NCI-H1092 (cell line): Measurements from ENCODE around the gene NRXN3.
"Not testable (repeated sequence)": the region's sequence is repeated elsewhere in the genome, so short reads cannot be mapped to it uniquely, and the experiment has no call there.

ENCODE experiments used
- DNase-seq: peaks from one replicate; lab custom pipeline; 2025; lab: John Stamatoyannopoulos, UW

NRXN3 gene

DNA sequence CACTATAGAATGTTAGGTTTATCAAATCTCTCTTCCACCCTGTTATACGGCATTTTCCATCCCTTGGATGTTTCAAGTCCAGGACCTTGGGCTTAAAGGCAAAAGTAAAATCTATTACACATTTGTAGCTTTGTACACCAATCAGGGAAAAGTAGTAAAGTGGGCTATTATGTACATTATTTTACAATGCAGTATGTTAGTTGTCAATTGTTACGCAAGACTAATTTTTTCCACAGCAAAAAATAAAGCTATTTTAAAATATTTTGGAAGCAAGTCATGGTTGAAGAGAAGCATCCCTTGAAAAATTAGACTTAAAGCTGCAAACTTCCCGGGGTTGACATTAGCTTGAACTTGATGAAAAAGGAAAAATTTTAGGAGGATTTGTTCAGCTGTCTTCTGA is 1564.9 kb downstream of the NRXN3 start:
- no peak for DNase-seq

DNA sequence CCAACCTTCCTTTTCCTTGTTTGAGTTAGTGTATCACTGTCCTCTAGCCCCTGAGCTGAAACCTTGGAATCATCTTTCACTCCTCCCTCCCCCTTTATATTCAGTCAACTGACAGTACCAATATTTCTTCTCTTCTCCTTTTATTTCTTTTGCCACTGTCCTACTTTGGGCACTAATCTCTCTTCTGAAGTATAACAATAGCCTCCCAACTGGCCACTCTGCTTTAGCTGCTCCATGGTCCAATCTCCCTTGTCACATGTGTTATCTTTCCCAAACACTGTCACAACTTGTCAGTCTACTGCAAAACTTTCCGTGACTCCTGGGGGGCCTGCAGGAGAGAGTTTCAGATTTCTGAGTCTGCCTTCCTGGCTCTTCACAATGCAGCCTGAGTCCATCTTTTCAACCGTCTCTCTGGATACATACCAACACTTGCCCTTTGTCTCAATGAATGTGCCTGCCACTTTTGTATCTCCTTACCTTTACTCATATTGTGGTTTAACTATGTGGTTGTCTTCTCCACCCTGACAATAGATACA is 1570.0 kb downstream of the NRXN3 start:
- DNase-seq: no peak

DNA sequence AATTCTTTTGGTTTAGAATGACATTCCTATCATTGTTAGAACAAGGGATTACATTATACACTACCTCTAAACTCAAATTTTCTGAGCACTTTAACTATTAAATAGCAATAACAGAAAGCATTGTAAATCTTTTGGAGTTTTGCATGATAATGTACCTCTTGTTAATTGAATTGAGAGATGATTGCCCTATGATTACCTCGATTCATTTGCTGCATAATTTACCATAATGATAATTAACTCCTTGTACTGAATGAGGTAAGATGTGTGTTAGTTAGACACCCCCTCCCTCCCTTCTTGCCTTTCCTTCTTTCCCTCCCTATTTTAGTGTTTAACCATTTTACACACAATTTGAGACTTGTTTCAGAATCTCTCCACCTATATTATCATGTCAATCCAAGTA is 1572.0 kb downstream of the NRXN3 start:
- DNase-seq: no peak

DNA sequence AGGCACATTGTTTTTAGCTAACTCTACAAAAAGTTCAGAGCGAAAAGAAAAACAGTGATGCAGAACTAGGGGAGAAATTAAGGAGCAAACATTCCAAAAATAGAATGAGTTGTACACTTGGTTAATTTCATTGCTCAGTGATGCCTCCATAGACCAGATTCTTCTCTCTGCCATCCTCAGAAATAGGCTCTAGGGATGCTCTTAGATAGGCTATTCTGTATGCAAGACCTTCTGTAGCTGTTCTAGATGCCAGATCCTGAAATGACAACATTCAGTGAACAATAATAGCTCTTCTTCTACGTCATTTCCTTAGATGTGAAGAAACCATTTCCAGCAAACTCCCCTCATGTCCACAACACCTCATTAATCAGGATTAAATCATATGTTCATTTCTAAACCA is 1574.9 kb downstream of the NRXN3 start:
- DNase-seq: no peak

DNA sequence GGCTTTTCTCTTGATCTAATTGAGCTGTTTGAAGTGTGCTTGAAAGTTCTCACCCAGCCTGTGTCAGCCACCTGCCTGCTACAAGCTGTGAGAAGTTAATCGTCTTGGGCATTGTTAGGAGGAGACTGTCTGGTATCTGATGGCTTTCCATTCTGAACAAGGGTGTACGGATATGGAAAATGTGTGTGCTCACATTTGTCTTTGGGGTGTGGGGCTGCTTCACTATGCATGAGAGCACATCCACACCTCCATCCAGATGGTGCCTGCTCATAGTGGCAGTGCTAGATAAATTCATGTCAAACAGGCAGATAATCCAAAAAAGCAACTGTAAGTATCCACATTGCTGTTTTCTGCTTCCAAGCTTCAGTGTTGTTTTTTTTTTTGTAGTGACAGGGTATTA is 1578.9 kb downstream of the NRXN3 start:
- no peak for DNase-seq

DNA sequence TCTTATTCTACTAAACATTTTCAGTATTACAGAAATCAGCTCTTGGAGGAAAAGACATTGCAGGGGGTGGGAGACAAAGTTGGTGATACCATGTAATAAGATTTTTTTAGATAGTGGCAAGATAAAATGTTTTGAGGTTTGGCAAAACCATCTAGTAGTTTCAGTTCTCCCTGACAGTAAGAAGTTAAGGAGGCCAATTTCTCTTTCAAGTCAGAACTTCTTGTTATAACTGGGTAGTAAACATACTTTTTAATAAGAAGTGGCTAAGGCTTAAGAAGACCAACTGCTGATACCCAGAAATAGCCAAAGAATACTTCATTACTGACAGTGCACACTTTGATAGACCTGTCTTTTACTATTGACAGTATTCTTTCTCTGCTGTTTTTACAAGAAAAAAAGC is 1588.8 kb downstream of the NRXN3 start:
- no peak for DNase-seq

DNA sequence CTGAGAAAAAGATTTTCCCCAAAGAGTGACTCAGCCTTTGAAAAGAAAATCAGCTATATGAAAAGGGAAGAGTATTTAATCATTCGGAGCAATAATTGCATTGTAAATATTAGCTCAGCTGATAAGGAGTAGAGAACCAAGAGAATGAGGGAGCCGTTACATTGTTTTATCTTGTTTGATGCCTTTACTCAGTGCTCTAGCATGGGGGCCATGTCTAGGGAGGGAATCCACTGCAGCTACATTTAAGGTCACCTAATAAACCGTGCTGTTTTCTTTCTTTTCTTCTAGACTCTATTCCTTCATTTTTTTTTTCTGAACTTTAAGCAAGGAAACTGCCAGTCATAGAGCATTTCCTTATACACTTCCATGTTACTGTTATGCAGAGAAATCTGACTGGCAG is 1594.2 kb downstream of the NRXN3 start:
- no peak for DNase-seq

DNA sequence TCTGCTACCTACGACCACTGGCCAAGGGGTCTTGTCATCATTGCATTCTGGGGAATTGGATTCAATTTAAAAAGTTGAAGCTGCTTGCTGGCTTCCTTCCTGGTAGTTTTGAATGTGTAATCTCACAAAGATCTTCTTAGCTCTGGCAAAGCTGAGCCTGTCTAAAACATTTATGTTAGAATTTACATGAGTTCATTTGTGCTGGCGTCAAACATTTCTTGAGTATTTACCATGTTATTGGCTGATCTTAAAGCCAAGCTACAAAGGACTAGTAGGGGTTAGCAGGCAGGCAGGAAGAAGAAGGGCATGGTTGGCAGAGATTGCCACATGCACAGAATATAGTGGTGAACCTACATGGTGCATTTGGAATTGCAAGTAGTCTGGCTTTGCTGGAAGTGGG is 1596.3 kb downstream of the NRXN3 start:
- DNase-seq: no peak

DNA sequence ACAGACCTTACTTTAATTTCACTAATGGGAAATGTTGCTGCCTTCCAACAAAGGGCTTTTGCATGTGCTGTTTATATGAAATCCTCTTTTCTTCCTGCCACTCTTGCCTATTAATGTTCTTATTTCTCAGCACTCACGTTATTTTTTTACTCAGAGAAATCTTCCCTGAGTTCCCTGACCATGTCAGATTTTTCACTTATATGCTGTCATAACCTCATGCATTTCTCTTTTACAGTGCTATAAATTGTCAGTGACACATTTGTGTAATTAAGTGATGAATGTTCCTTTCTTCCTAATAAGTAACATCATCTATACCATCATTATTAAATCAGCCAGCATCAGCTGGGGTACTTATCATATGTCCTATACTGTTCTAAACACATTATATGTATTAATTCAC is 1597.1 kb downstream of the NRXN3 start:
- DNase-seq: no peak

DNA sequence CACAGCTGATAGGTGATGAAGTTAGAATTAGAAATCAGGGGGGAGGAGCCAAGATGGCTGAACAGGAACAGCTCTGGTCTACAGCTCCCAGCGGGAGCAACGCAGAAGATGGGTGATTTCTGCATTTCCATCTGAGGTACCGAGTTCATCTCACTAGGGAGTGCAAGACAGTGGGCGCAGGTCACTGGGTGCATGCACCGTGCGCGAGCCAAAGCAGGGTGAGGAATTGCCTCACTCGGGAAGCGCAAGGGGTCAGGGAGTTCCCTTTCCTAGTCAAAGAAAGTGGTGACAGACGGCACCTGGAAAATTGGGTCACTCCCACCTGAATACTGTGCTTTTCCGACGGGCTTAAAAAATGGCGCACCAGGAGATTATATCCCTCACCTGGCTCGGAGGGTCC is 1597.5 kb downstream of the NRXN3 start:
- DNase-seq: not testable (repeated sequence)

DNA sequence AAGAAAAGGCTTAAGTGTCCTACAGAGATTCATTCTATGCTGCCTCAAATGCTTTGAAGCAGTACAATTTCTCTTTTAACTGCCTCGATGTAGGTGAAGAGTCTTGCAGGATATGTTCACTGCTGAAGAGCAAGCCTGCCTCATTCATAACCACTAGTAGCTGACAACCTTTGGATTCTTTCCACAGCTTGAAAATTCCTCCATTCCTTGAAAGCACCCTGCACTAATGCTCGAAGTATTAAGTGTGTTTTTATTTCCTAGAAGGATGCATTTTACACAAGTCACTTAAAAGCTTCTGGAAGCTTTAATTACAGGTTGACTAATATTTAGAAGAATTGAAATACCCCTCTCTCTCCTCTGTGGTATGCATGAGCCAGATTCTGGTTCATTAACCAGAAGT is 1611.7 kb downstream of the NRXN3 start:
- DNase-seq: no peak

DNA sequence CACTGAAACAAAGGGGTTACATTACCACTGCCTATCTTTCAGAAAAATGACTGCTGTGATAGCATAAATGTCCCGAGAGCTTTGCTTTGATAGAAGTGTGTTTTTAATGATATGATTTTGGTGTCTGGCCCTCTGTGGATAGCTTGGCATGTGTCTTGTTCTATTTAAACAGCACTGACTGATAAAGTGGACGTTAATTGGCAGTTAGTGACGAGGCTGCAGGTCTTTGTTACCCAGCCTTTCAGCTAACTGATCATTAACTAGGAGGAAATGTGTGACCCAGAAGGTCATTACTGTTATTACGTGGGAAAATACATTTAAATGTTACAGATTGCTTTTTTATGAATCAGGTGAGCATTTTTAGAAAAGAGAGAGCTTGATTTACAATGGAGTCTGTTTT is 1612.9 kb downstream of the NRXN3 start:
- DNase-seq: no peak

DNA sequence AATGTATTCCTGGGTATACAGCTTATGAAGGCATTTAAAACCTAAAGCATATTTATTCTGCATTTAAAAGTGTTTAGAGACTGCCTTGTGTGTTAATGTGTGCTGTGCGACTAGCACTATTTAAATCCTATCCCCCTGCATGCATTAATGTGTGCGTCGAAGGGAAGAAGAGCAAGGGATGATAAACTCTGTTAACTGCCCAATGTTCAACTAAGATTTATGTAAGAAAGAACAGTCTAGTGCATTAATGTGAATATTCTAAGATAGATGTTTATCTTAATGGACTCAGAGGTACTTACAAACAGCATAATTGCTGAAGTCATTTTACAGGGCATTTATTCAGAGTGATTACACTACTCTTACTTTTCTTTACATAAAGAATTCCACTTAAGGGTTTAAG is 1616.3 kb downstream of the NRXN3 start:
- DNase-seq: no peak

DNA sequence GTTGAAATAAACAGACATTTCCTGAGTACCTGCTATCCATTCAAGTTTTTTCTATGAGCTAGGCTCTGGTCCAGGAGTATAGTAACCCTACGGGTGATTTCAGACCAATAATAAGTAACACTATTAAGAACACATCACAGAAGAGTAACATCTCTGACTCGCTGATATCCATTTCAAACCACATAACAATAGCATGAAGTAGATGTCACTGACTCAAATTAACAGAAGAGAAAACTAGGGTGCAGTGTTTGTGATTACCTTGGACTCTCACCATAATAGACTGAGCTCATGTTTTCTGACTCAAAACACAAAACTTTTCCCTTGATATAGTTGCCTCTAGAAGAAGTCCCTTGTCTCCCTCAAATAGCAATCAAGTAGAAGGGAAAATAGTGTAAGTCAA is 1618.2 kb downstream of the NRXN3 start:
- DNase-seq: no peak

DNA sequence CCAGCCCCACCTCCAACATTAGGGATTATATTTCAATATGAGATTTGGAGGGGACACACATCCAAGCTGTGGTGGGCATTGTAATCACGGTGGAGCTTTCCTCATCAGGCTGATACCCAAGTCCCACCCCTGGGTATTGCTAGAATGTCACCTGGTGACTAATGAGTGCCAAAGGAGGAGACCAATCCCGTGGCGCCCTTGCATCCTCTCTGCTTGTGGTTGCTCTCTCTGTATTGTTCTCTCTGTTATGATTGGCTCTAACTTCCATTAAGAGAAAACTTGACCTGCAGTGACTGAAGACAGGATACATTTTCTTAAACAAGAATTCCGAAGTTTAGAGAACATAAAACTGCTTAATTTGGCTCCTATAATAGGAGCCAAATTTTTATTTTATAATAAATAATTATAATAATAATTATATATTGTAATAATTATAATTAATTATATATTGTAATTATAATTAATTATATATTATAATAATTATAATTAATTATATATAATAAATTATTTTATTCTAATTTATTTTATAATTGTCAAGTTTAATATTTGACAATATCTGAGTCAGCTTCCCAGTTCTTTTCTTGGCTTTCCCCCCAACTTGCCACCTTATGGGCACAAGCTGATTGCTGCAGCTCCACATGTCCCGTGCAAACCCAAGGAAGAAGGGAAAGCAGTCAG is 1621.0 kb downstream of the NRXN3 start:
- DNase-seq: no peak

DNA sequence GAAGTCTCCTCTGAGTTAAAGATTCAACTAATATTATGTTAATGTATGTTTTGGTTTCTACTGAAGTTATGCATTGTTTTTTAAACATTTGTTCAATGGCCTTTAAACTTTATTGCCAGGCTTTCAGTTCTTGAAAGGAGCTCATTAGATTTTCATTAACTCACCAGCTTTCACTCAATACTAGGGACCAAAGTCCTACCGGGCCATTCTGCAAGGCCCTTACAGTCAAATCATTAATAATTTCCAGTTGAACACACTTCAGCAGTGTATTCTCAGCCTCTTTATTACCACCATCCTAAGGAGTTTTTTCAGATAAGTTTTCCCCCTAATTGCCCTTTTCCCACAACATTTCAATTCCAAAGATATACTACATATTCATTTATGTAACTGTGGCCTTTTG is 1631.9 kb downstream of the NRXN3 start:
- DNase-seq: no peak

DNA sequence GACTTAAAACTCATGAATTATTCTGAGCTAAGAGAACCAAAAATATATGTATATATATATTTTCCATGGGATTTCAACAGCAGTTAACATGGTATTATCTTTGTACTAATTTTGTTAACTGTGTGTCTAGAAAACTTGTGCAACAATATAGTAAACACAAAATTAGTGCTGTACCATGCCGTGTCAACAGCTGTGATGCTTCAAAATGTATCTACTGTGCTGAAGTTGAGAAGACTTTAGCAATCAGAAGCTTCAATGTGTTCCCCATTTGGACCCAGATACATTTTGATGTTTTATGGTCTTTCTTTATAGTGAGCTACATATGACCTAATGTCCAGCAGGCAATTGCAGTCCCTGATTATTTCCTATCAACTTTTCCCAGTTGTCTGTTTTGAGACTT is 1635.5 kb downstream of the NRXN3 start:
- no peak for DNase-seq

DNA sequence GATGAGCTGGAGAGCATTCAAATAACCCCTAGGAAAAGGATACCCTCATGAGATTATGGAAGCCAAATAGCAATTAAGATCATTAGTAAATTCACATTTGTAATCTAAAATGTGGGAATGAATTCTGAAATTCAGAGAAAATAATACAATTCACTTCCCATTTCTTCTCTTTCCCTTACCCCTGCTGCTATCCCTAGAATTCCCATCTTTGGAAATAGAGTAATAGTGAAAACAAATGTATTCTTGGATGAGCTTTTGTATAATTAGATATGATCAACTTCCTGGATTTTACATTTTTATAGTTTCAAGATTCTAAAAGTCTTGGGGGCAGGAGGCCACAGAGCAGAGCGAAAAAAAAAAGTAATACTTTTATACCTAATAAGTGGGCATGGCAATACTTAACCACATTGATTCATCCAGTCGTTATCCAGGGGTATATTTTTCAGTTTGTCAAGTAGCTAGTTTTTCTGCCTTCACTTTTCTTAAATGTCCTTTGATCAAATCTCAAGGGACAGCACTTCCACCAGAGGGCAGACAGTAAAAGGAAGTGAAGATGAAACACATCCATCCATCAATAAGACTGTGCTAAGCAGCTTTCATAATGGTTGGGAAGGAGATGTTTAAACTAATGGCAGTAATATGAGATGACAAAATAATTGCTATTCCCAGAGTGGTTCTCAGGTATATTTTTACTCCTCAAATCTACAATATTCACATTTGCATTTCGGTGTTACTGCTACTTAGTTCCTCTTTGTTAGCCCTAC is 1639.9 kb downstream of the NRXN3 start:
- no peak for DNase-seq

DNA sequence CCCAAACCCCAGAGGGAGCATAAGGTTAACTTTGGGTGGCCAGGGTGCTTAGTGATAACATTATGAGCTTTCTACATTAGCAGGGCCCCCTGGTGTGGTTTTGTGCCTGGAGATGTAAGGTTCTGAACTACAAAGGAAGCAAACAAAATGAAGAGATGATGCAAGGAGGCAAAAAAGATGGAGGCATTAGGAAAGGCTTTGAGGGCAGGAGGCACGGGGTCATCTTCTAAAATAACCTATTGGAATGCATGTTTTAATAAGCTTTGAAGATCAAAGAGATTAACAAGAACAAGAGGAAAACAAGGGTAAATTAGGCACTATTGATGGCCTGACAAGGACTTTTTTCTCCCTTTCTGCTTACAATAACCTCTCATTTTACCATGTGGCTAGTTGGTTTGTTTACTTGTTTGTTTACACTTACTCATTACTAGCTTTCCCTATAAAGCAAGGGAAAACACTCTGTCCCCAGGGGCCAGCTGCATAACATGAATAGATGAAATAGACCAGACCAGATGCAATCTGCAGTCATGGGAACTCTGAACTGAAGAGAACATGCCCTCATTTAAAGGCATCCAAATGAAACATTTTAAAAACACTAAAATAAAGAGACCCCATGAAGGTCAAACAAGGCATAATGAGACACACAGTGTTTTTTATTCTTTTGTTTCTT is 1650.8 kb downstream of the NRXN3 start:
- no peak for DNase-seq

DNA sequence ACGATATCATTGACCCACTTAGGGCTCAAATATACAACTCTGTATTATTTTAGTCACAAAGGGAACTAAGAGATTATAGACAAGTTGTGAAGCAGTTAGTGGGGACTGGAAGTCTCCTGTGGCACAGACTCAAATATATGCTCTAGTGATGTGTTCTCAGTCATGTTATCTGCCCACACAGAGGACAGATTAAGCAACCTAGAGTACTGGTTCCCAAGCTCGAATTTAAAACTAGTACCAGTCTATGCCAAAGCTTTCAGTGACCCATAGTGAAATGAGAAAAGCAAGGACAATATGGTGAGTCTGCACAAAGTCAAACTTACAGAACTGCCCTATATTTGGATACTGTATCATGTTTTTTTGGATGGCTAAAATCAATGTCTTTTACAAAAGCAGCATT is 1651.9 kb downstream of the NRXN3 start:
- no peak for DNase-seq

DNA sequence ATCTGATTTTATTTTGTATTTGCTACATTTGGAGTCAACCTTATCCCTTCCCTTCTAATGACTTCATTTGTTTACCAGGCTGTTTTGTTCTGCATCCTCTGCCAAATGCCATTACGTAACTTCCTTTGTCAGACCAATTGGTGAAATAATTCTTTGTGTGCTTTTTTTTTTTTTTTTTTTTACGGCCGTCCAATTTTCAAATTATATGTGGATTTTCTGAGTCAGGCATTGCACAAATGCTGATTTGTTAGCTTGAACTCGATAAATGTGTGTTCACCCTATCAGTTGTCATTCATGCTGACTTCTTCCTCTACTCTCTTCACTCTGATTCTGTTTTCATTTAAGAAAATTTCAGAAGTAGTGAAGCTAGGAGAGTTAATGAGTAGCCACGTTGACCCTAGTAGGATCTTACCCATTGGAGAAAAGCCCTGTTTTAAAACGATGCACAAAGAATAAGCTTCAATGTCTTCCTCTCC is 1654.9 kb downstream of the NRXN3 start:
- DNase-seq: no peak

DNA sequence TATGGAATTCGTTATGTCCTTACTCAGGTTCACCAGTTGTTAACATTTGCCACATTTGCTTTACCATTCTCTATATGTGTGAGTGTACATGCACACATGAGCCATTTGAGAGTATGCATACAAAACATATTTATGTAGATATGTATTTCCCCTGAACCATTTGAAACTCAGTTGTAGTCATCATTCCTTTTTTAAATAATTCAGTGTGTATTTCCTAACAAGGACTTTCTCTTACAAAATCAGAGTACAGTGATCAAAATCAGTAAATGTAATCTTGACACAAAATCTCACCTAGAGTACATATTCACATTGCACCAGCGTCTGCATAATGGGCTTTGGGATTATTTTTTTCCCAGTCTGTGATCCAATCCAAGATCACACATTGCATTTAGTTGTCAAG is 1656.2 kb downstream of the NRXN3 start:
- no peak for DNase-seq
